Measurements from ENCODE around the gene FAR2.

GRCh38 chr12:29256598-29256997, 107.5 kb downstream of the FAR2 start:
- no peak for TF ChIP-seq CTCF (IDR thresholded peaks at IDR 0.05; ENCODE audit: insufficient read depth, low read length)
- no peak for TF ChIP-seq REST (IDR thresholded peaks at IDR 0.05; ENCODE audit: insufficient replicate concordance, low read depth)
- no peak for TF ChIP-seq POLR2AphosphoS5 (IDR thresholded peaks at IDR 0.05; ENCODE audit: low read depth)
- TF ChIP-seq GABPA (IDR thresholded peaks at IDR 0.05; ENCODE audit: low read depth): no peak

Data from HL-60 (cell line).